Osteoblast (primary cell): ENCODE data around the gene CDH12. TPM values are rescaled to one million over a fixed set of nuclear protein-coding genes. Genes with fewer than 3 reads are reported as not detected.

Experiments
- DNase-seq: peaks from one replicate; pipeline ENCODE4 v3.0.0; 2011; ENCODE audit warnings: low spot score, mixed read lengths; ENCODE audit not compliant: insufficient read length; ENCODE audit errors: missing footprints
- H2AFZ ChIP-seq: 2 replicates; pipeline ENCODE4 v1.6.0; 2011; ENCODE audit warnings: mild to moderate bottlenecking, low read length
- H3K27ac ChIP-seq: 2 replicates; pipeline ENCODE4 v1.5.1; 2011; ENCODE audit warnings: mild to moderate bottlenecking, low read depth, low read length, moderate library complexity
- H3K27me3 ChIP-seq: 2 replicates; pipeline ENCODE4 v1.6.0; 2012; ENCODE audit warnings: mild to moderate bottlenecking, control low read depth, inconsistent platforms, low read length, moderate library complexity; ENCODE audit not compliant: insufficient read depth
- H3K36me3 ChIP-seq: 2 replicates; pipeline ENCODE4 v1.5.1; 2011; ENCODE audit warnings: mild to moderate bottlenecking, low read length, control low read depth, moderate library complexity; ENCODE audit not compliant: insufficient read depth
- H3K4me1 ChIP-seq: 2 replicates; pipeline ENCODE4 v1.5.1; 2011; ENCODE audit warnings: mild to moderate bottlenecking, low read length, control low read depth, moderate library complexity; ENCODE audit not compliant: insufficient read depth
- H3K4me2 ChIP-seq: 2 replicates; pipeline ENCODE4 v1.6.0; 2011; ENCODE audit warnings: mild to moderate bottlenecking, low read length; ENCODE audit not compliant: insufficient read depth
- H3K4me3 ChIP-seq: fragments of 200-600 bp; sonication (generic); 3 replicates; pipeline ENCODE4 v1.5.1; 2012; ENCODE audit warnings: mild to moderate bottlenecking, low read length, inconsistent platforms; ENCODE audit not compliant: insufficient read depth
- H3K79me2 ChIP-seq: 2 replicates; pipeline ENCODE4 v1.6.0; 2012; ENCODE audit warnings: mild to moderate bottlenecking, low read length, control low read depth, inconsistent platforms; ENCODE audit not compliant: insufficient read depth
- H3K9me3 ChIP-seq: 2 replicates; pipeline ENCODE4 v1.5.1; 2011; ENCODE audit warnings: low read depth, low read length, control low read depth
- H4K20me1 ChIP-seq: 2 replicates; pipeline ENCODE4 v1.6.0; 2012; ENCODE audit warnings: mild to moderate bottlenecking, low read length, control low read depth; ENCODE audit not compliant: insufficient read depth
- CTCF ChIP-seq: IDR thresholded peaks from 2 replicates; pipeline ENCODE4 v1.5.1; 2011; ENCODE audit warnings: mild to moderate bottlenecking, low read depth, low read length, moderate library complexity; ENCODE audit errors: extremely low read depth
- total RNA-seq: library from RNA; depleted of rRNA; stranded (reverse); fragments of >200 nt; gene quantifications from 2 replicates; pipeline ENCODE4 v1.2.3, GENCODE V29; 2012

The CDH12 gene
- total RNA-seq, 1 donor: not detected

GRCh38 chr5:22627029-22627428 lies 226.1 kb downstream of the CDH12 start:
- Histone ChIP-seq H3K79me2 (no peaks in the 10 kb centered on the region), H3K27ac (no peak overlapping the region), H3K27me3 (no peaks in the 10 kb centered on the region), H3K4me2 (no peak overlapping the region), H4K20me1 (no peaks in the 10 kb centered on the region), H3K4me1 (no peaks in the 10 kb centered on the region), H2AFZ (no peak overlapping the region), H3K9me3 (no peaks in the 10 kb centered on the region), H3K4me3 (no peak overlapping the region), H3K36me3 (no peaks in the 10 kb centered on the region)
- no peak for DNase-seq
- TF ChIP-seq CTCF: no peak

DNA sequence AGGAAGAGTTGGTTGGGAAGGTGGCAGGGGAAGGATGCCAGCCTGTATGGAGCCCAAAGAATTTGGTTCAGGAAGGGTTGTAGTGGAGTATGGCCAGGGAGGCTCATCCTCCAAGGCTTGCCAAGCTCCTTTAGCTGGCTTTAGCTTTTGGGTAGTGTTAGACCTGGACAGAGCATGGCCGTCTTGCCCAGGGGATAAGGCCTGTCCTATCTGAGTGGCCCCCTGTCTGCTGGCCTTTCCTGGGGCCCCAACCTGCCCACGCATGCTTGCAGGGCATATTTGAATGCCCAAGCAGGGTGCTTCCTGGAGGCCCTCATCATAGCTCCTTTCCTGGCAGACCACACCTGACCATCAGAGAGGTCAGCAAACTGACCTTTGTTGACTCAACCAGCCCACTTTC lies 227.7 kb downstream of the CDH12 start:
- Histone ChIP-seq H4K20me1 (no peaks in the 10 kb centered on the region), H3K36me3 (no peaks in the 10 kb centered on the region), H3K4me1 (no peaks in the 10 kb centered on the region), H2AFZ (no peak overlapping the region), H3K4me2 (no peak overlapping the region), H3K9me3 (no peaks in the 10 kb centered on the region), H3K4me3 (no peak overlapping the region), H3K79me2 (no peaks in the 10 kb centered on the region), H3K27me3 (no peaks in the 10 kb centered on the region), H3K27ac (no peak overlapping the region)
- no peak for DNase-seq
- no peak for TF ChIP-seq CTCF

DNA sequence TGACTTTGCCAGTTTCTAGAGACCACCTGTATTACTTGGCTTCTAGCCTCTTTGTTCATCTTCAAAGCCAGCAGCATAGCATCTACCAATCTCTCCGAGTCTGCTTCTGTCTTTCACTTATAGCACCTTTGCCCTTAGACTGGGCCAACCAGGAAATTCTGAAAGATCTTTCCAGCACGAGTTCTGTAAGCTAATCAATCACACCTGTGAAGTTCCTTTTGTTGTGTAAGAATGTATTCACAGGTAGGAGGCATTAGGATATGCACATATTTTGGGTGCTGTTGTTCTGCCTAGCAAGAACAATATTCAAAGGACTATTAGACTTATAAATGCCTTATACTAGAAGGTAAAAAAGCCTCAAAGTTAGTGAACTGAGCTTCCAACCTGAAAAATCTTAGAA lies 232.1 kb downstream of the CDH12 start:
- Histone ChIP-seq H3K4me2 (no peak overlapping the region), H2AFZ (no peak overlapping the region), H3K36me3 (no peaks in the 10 kb centered on the region), H3K79me2 (no peaks in the 10 kb centered on the region), H3K27me3 (no peaks in the 10 kb centered on the region), H3K4me1 (no peaks in the 10 kb centered on the region), H3K9me3 (no peaks in the 10 kb centered on the region), H4K20me1 (no peaks in the 10 kb centered on the region), H3K27ac (no peak overlapping the region), H3K4me3 (no peak overlapping the region)
- DNase-seq: no peak
- no peak for TF ChIP-seq CTCF

- Histone ChIP-seq H4K20me1 (no peaks in the 10 kb centered on the region), H3K4me2 (no peak overlapping the region)
- no peak for TF ChIP-seq CTCF
Observed at GRCh38 chr5:22615964-22616363, 237.2 kb downstream of the CDH12 start.

More at GRCh38 chr5:22615964-22616363, 237.2 kb downstream of the CDH12 start:
- no peaks in the 10 kb centered on the region for H3K27me3 ChIP-seq
- no peaks in the 10 kb centered on the region for H3K4me1 ChIP-seq
- H2AFZ ChIP-seq: no peak overlapping the region
- H3K27ac ChIP-seq: no peak overlapping the region
- no peak overlapping the region for H3K4me3 ChIP-seq
- DNase-seq: no peak
- H3K9me3 ChIP-seq: peaks cover 4% of the 10 kb centered on the region
- no peaks in the 10 kb centered on the region for H3K79me2 ChIP-seq
- no peaks in the 10 kb centered on the region for H3K36me3 ChIP-seq
